Panc1 (cell line): ENCODE data around the gene CALD1.

Experiments
- CTCF ChIP-seq: fragments of 450-650 bp; IDR thresholded peaks from 2 replicates; pipeline ENCODE4 v1.5.1; 2017; ENCODE audit warnings: mild to moderate bottlenecking
- POLR2AphosphoS5 ChIP-seq: IDR thresholded peaks from 2 replicates; pipeline ENCODE4 v1.6.1; 2012; ENCODE audit warnings: mild to moderate bottlenecking, low read depth, low read length, moderate library complexity
- REST ChIP-seq, 2 experiments: IDR thresholded peaks; 2 replicates each; pipeline ENCODE4 v1.6.1; 2011 to 2012; ENCODE audit warnings: low read depth in 2 of 2, control low read depth in 1 of 2, low read length in 1 of 2, mild to moderate bottlenecking in 1 of 2, moderate library complexity in 1 of 2; ENCODE audit not compliant: insufficient read depth in 1 of 2
- SIN3A ChIP-seq: IDR thresholded peaks from 2 replicates; pipeline ENCODE4 v1.6.1; 2012; ENCODE audit warnings: low read depth, mild to moderate bottlenecking, low read length, moderate library complexity, borderline replicate concordance; ENCODE audit not compliant: insufficient read depth
- TCF7L2 ChIP-seq: IDR thresholded peaks from 2 replicates; pipeline ENCODE4 v1.6.1; 2011; ENCODE audit warnings: mild to moderate bottlenecking, low read depth, low read length, inconsistent platforms

- TF ChIP-seq POLR2AphosphoS5 (no peak), CTCF (no peak), SIN3A (no peak), REST (IDR thresholded peaks at IDR 0.05; ENCODE audit: insufficient read depth in 1 of 2, low read depth in 2 of 2, low read length in 1 of 2) (no peak), TCF7L2 (no peak)
These were observed 206.5 kb downstream of the CALD1 start for GRCh38 chr7:134985894-134986362.
